HCT116 (cell line): ENCODE results near the gene TULP3. TPM values are rescaled to one million over a fixed set of nuclear protein-coding genes. Genes with fewer than 3 reads are reported as not detected.

Experiments
- ATAC-seq: fragments of 200-7000 bp; cut with Tn5 transposase; 2 replicates; pipeline ENCODE4 v1.9.1; 2020; ENCODE audit warnings: mild to moderate bottlenecking, moderate library complexity
- BruUV-seq: library from RNA; stranded (reverse); fragments of 400-500 nt; replicated peaks from 2 replicates; lab custom pipeline; 2021; lab: Mats Ljungman, UMichigan
- CTCF ChIA-PET: fragments of 300-600 bp; sonication (Branson Sonifier 250); formaldehyde crosslinking; loops from one replicate; lab custom pipeline; 2021; ENCODE audit warnings: antibody characterized with exemption; lab: Charles Lee
- POLR2A ChIA-PET: fragments of 300-600, 350-600 bp; sonication (Branson Sonifier 250); formaldehyde crosslinking; loops from one replicate; lab custom pipeline; 2021; ENCODE audit warnings: antibody characterized with exemption; lab: Charles Lee
- RAD21 ChIA-PET, 2 experiments: fragments of 300-600 bp; sonication (Branson Sonifier 250); formaldehyde crosslinking; loops; one replicate each; lab custom pipeline; 2023; ENCODE audit warnings: low total read pairs in 2 of 2; ENCODE audit not compliant: uncharacterized antibody in 2 of 2, unreplicated experiment in 2 of 2, low non-redundant PET in 1 of 2; lab: Charles Lee
- DNase-seq: peaks from one replicate; pipeline ENCODE4 v3.0.0-alpha.2; 2010; ENCODE audit warnings: low read depth, low spot score
- H2AFZ ChIP-seq: fragments of 200-600 bp; shearing (Covaris generic), sonication (generic); 2 replicates; pipeline ENCODE4 v1.6.1; 2017; ENCODE audit warnings: low read depth, mixed run types, mixed read lengths, antibody characterized with exemption, low read length; ENCODE audit not compliant: poor library complexity, severe bottlenecking
- H3K27ac ChIP-seq: 2 replicates; pipeline ENCODE4 v1.5.1; 2012; ENCODE audit warnings: low read depth, low read length
- H3K27me3 ChIP-seq: fragments of 200-600 bp; sonication (generic); 2 replicates; pipeline ENCODE4 v1.6.1; 2016; ENCODE audit warnings: mixed run types, low read length, mixed read lengths; ENCODE audit not compliant: insufficient read depth
- H3K36me3 ChIP-seq, 2 experiments: fragments of 200-500 bp in 1 of 2; fragments of 200-600 bp in 1 of 2; sonication (Bioruptor generic) in 1 of 2; sonication (generic) in 1 of 2; 2 replicates each; pipeline versions ENCODE4 v1.5.1 to v1.6.1; 2014 to 2016; ENCODE audit warnings: low read length in 2 of 2, inconsistent platforms in 1 of 2, mixed read lengths in 1 of 2, mixed run types in 1 of 2; ENCODE audit not compliant: insufficient read depth in 2 of 2, control insufficient read depth in 1 of 2
- H3K4me1 ChIP-seq, 2 experiments: fragments of 200-600 bp in 1 of 2; sonication (generic) in 1 of 2; 2 replicates each; pipeline versions ENCODE4 v1.5.1 to v1.6.1; 2012 to 2017; ENCODE audit warnings: low read length in 2 of 2, inconsistent platforms in 1 of 2, mild to moderate bottlenecking in 1 of 2, mixed read lengths in 1 of 2, mixed run types in 1 of 2, moderate library complexity in 1 of 2; ENCODE audit not compliant: insufficient read depth in 2 of 2, control insufficient read depth in 1 of 2
- H3K4me2 ChIP-seq: fragments of 200-600 bp; sonication (generic); 2 replicates; pipeline ENCODE4 v1.6.1; 2017; ENCODE audit warnings: mixed run types, low read length, mixed read lengths
- H3K4me3 ChIP-seq, 2 experiments: fragments of 200-600 bp in 1 of 2; sonication (generic) in 1 of 2; replicated peaks in 1 of 2; 2 replicates each; pipeline ENCODE4 v1.5.1; 2011 to 2016; ENCODE audit warnings: low read length in 2 of 2, control low read depth in 1 of 2, low read depth in 1 of 2, mild to moderate bottlenecking in 1 of 2, mixed read lengths in 1 of 2, mixed run types in 1 of 2
- H3K79me2 ChIP-seq: fragments of 200-600 bp; sonication (generic); 2 replicates; pipeline ENCODE4 v1.6.1; 2017; ENCODE audit warnings: mild to moderate bottlenecking, mixed run types, low read length, moderate library complexity, mixed read lengths; ENCODE audit not compliant: insufficient read depth
- H3K9ac ChIP-seq: fragments of 200-600 bp; sonication (generic); 2 replicates; pipeline ENCODE4 v1.6.1; 2016; ENCODE audit warnings: low read length, mixed read lengths
- H3K9me2 ChIP-seq: fragments of 200-600 bp; sonication (generic), shearing (Covaris generic); 2 replicates; pipeline ENCODE4 v1.6.1; 2017; ENCODE audit warnings: mixed run types, mild to moderate bottlenecking, moderate library complexity; ENCODE audit not compliant: insufficient read depth
- H3K9me3 ChIP-seq, 2 experiments: fragments of 200-500 bp in 1 of 2; fragments of 200-600 bp in 1 of 2; sonication (Bioruptor generic) in 1 of 2; sonication (generic) in 1 of 2; 2 replicates each; pipeline ENCODE4 v1.6.1; 2014 to 2017; ENCODE audit warnings: low read length in 2 of 2, mixed read lengths in 2 of 2, inconsistent platforms in 1 of 2, low read depth in 1 of 2, mild to moderate bottlenecking in 1 of 2, mixed run types in 1 of 2, moderate library complexity in 1 of 2; ENCODE audit not compliant: control insufficient read depth in 1 of 2, insufficient read depth in 1 of 2
- H4K20me1 ChIP-seq: fragments of 200-600 bp; sonication (generic), shearing (Covaris generic); 2 replicates; pipeline ENCODE4 v1.6.1; 2017; ENCODE audit warnings: mixed run types, mild to moderate bottlenecking, moderate library complexity; ENCODE audit not compliant: insufficient read depth
- CBX3 ChIP-seq: IDR thresholded peaks from 2 replicates; pipeline ENCODE4 v1.6.1; 2012; ENCODE audit warnings: low read depth
- CEBPB ChIP-seq: IDR thresholded peaks from 2 replicates; pipeline ENCODE4 v1.6.1; 2012; ENCODE audit warnings: low read depth
- EGR1 ChIP-seq: IDR thresholded peaks from 2 replicates; pipeline ENCODE4 v1.6.1; 2012; ENCODE audit warnings: low read depth
- ELF1 ChIP-seq: IDR thresholded peaks from 2 replicates; pipeline ENCODE4 v1.6.1; 2012; ENCODE audit warnings: low read depth, borderline replicate concordance
- EZH2 ChIP-seq: fragments of 200-600 bp; sonication (generic); IDR thresholded peaks from 2 replicates; pipeline ENCODE4 v1.6.1; 2017; ENCODE audit warnings: antibody characterized with exemption, mixed run types
- EZH2phosphoT487 ChIP-seq: fragments of 200-600 bp; IDR thresholded peaks from 2 replicates; pipeline ENCODE4 v1.6.1; 2018; ENCODE audit warnings: antibody characterized with exemption, borderline replicate concordance
- FOSL1 ChIP-seq: IDR thresholded peaks from 2 replicates; pipeline ENCODE4 v1.6.1; 2012; ENCODE audit warnings: low read depth
- POLR2A ChIP-seq: IDR thresholded peaks from 2 replicates; pipeline ENCODE4 v1.7.0; 2011; ENCODE audit warnings: borderline replicate concordance; ENCODE audit not compliant: insufficient read depth, insufficient read length; ENCODE audit errors: extremely low read depth
- POLR2AphosphoS5 ChIP-seq: IDR thresholded peaks from 2 replicates; pipeline ENCODE4 v1.6.1; 2011; ENCODE audit warnings: mild to moderate bottlenecking, low read depth, low read length, moderate library complexity
- RAD21 ChIP-seq: IDR thresholded peaks from 2 replicates; pipeline ENCODE4 v1.6.1; 2012; ENCODE audit warnings: low read depth, mild to moderate bottlenecking
- SIN3A ChIP-seq: IDR thresholded peaks from 2 replicates; pipeline ENCODE4 v1.6.1; 2012; ENCODE audit warnings: low read depth
- TCF7L2 ChIP-seq: IDR thresholded peaks from 2 replicates; pipeline ENCODE4 v1.7.0; 2011; ENCODE audit warnings: borderline replicate concordance, inconsistent platforms; ENCODE audit not compliant: insufficient read depth, insufficient read length; ENCODE audit errors: extremely low read depth
- YY1 ChIP-seq: IDR thresholded peaks from 2 replicates; pipeline ENCODE4 v1.6.1; 2011; ENCODE audit warnings: low read length, low read depth, moderate library complexity, mild to moderate bottlenecking; ENCODE audit not compliant: insufficient replicate concordance; ENCODE audit errors: extremely low read depth
- ZFX ChIP-seq: fragments of 450-650 bp; IDR thresholded peaks from 2 replicates; pipeline ENCODE4 v1.6.1; 2017
- intact Hi-C: fragments of 100-400 bp; cut with micrococcal nuclease; formaldehyde crosslinking; loops from 2 replicates; pipeline ENCODE4 v1.10.0; 2022
- total RNA-seq: library from RNA; stranded (reverse); gene quantifications from one replicate; pipeline ENCODE4 v1.2.1, GENCODE V29; 2021; ENCODE audit not compliant: unreplicated experiment
- TF ChIP-seq, protein P1 (sequence below): IDR thresholded peaks from 2 replicates; pipeline ENCODE4 v1.6.1; 2012
- TF ChIP-seq, protein P2 (sequence below), 3 experiments: fragments of 200-600 bp in 1 of 3; sonication (generic) in 1 of 3; IDR thresholded peaks in 2 of 3; conservative IDR thresholded peaks in 1 of 3; 2 replicates each; pipeline ENCODE4 v1.5.1; 2012 to 2017; ENCODE audit warnings: low read depth in 2 of 3, low read length in 2 of 3, antibody characterized with exemption in 1 of 3, borderline replicate concordance in 1 of 3, control low read depth in 1 of 3, mild to moderate bottlenecking in 1 of 3, mixed read lengths in 1 of 3, mixed run types in 1 of 3, moderate library complexity in 1 of 3; ENCODE audit not compliant: insufficient read depth in 1 of 3
- TF ChIP-seq, protein P3 (sequence below): IDR thresholded peaks from 2 replicates; pipeline ENCODE4 v1.6.1; 2011; ENCODE audit warnings: mild to moderate bottlenecking, low read length, moderate library complexity; ENCODE audit not compliant: insufficient replicate concordance; ENCODE audit errors: extremely low read depth

The TULP3 gene
- total RNA-seq, 1 experiment from 2014 or later, result 21.3 TPM

DNA sequence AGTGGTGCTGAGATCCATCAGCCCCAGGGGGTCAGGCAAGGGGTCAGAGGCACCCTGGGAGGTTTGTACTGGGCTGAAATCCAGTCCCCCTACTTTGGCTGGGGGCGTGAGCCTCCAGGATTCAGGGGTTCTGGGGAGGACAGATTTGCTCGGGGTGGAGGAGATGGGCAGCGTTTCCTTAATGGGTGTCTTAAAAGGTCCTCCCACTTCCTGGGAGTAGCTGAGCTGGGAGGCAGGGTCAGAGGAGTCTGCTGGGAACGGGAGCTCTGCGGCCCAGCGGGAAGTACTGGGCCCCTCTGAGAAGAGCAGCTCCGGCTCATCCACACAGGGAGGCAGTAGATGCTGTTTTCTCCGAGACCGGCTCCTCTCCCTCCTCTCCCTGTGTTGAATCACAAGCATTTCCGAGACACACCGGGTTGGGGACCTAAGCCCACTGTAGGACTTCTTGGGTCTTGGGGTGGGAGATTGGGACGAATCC, 31.7 kb upstream of the TULP3 start:
- no peak for ATAC-seq

DNA sequence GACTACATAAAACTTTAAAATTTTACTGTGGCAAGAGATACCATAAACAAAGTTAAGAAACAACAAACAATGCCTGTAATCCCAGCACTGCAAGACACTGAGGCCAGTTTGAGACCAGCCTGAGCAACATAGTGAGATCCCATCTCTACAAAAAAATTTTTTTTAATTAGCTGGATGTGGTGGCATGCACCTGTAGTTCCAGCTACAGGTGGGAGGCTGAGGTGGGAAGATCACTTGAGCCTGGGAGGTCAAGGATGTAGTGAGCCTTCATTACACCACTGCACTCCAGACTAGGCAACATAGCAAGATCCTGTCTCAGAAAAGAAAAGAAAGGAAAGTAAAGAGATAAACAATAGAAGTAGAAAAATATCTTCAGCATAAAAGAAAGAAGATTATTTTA, 30.5 kb upstream of the TULP3 start:
- no peaks in the 10 kb centered on the region for H3K9me2 ChIP-seq
- H3K27me3 ChIP-seq, result no peaks in the 10 kb centered on the region
- H4K20me1 ChIP-seq, result no peaks in the 10 kb centered on the region
- no peak overlapping the region for H3K27ac ChIP-seq
- RAD21 ChIA-PET, result no interaction called here
- H3K4me3 ChIP-seq, result no peak overlapping the region
- H3K79me2 ChIP-seq, result no peaks in the 10 kb centered on the region
- CTCF ChIA-PET, result no interaction called here
- intact Hi-C loops, result no loop called here
- no peaks in the 10 kb centered on the region for H3K9me3 ChIP-seq
- POLR2A ChIA-PET, result no interaction called here
- no peaks in the 10 kb centered on the region for H3K4me1 ChIP-seq
- no peak overlapping the region for H2AFZ ChIP-seq
- no peak overlapping the region for H3K9ac ChIP-seq
- TF ChIP-seq POLR2AphosphoS5 (no peak), EZH2phosphoT487 (no peak), EGR1 (no peak), CBX3 (no peak), FOSL1 (no peak), ELF1 (no peak), EZH2 (no peak), TCF7L2 (no peak), YY1 (no peak), RAD21 (no peak), SIN3A (no peak), POLR2A (no peak), CEBPB (no peak), ZFX (no peak)
- TF ChIP-seq, protein P1, sequence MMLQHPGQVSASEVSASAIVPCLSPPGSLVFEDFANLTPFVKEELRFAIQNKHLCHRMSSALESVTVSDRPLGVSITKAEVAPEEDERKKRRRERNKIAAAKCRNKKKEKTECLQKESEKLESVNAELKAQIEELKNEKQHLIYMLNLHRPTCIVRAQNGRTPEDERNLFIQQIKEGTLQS, result no peak
- TF ChIP-seq, protein P2, sequence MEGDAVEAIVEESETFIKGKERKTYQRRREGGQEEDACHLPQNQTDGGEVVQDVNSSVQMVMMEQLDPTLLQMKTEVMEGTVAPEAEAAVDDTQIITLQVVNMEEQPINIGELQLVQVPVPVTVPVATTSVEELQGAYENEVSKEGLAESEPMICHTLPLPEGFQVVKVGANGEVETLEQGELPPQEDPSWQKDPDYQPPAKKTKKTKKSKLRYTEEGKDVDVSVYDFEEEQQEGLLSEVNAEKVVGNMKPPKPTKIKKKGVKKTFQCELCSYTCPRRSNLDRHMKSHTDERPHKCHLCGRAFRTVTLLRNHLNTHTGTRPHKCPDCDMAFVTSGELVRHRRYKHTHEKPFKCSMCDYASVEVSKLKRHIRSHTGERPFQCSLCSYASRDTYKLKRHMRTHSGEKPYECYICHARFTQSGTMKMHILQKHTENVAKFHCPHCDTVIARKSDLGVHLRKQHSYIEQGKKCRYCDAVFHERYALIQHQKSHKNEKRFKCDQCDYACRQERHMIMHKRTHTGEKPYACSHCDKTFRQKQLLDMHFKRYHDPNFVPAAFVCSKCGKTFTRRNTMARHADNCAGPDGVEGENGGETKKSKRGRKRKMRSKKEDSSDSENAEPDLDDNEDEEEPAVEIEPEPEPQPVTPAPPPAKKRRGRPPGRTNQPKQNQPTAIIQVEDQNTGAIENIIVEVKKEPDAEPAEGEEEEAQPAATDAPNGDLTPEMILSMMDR (IDR thresholded peaks at IDR 0.05 in 2 of 3, conservative IDR thresholded peaks at IDR 0.05 in 1 of 3; ENCODE audit: borderline replicate concordance in 1 of 3, insufficient read depth in 1 of 3, low read depth in 2 of 3, low read length in 2 of 3), result no peak
- TF ChIP-seq, protein P3, sequence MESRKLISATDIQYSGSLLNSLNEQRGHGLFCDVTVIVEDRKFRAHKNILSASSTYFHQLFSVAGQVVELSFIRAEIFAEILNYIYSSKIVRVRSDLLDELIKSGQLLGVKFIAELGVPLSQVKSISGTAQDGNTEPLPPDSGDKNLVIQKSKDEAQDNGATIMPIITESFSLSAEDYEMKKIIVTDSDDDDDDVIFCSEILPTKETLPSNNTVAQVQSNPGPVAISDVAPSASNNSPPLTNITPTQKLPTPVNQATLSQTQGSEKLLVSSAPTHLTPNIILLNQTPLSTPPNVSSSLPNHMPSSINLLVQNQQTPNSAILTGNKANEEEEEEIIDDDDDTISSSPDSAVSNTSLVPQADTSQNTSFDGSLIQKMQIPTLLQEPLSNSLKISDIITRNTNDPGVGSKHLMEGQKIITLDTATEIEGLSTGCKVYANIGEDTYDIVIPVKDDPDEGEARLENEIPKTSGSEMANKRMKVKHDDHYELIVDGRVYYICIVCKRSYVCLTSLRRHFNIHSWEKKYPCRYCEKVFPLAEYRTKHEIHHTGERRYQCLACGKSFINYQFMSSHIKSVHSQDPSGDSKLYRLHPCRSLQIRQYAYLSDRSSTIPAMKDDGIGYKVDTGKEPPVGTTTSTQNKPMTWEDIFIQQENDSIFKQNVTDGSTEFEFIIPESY, result no peak
- peaks cover 47 to 53% of the 10 kb centered on the region in 2 experiments; a peak in 3 of 4 replicates for H3K36me3 ChIP-seq
- no peak for DNase-seq
- no peak for ATAC-seq
- BruUV-seq, result no TSS peak
- no peak overlapping the region for H3K4me2 ChIP-seq

More for the DNA sequence above, 31.7 kb upstream of the TULP3 start:
- no TSS peak for BruUV-seq
- ChIA-PET CTCF (no interaction called here), RAD21 (no interaction called here), POLR2A (no interaction called here)
- Histone ChIP-seq H3K27ac (no peak overlapping the region), H3K9me3 (no peaks in the 10 kb centered on the region), H3K79me2 (no peaks in the 10 kb centered on the region), H3K4me1 (no peaks in the 10 kb centered on the region; a peak in 1 of 4 replicates), H3K4me3 (no peak overlapping the region), H3K9me2 (no peaks in the 10 kb centered on the region), H3K36me3 (peaks cover 35 to 42% of the 10 kb centered on the region in 2 experiments; a peak in 3 of 4 replicates), H3K4me2 (no peak overlapping the region), H2AFZ (no peak overlapping the region), H4K20me1 (no peaks in the 10 kb centered on the region), H3K27me3 (no peaks in the 10 kb centered on the region), H3K9ac (no peak overlapping the region)
- no peak for DNase-seq
- TF ChIP-seq POLR2AphosphoS5 (no peak), CEBPB (no peak), POLR2A (no peak), FOSL1 (no peak)
- intact Hi-C loops, result no loop called here
